ENCODE data around the gene CFC1.
"Not testable (repeated sequence)": the region's sequence is repeated elsewhere in the genome, so short reads cannot be mapped to it uniquely, and the experiment has no call there.

- not testable (repeated sequence) for TF ChIP-seq POLR2A (IDR thresholded peaks at IDR 0.05; ENCODE audit: insufficient read depth in 1 of 2, low read depth in 2 of 2, low read length in 2 of 2); PHB2 (IDR thresholded peaks at IDR 0.05; ENCODE audit: partially characterized antibody); HOXA7 (CRISPR knock-in tag; IDR thresholded peaks at IDR 0.05); KLF16 (CRISPR knock-in tag; IDR thresholded peaks at IDR 0.05); KLF6 (CRISPR knock-in tag; IDR thresholded peaks at IDR 0.05); POLR2AphosphoS5 (IDR thresholded peaks at IDR 0.05; ENCODE audit: low read depth, low read length); ZNF550 (CRISPR knock-in tag; IDR thresholded peaks at IDR 0.05; ENCODE audit: borderline replicate concordance); MXI1 (IDR thresholded peaks at IDR 0.05; ENCODE audit: borderline replicate concordance, low read depth, low read length)
- TF ChIP-seq, protein P1, sequence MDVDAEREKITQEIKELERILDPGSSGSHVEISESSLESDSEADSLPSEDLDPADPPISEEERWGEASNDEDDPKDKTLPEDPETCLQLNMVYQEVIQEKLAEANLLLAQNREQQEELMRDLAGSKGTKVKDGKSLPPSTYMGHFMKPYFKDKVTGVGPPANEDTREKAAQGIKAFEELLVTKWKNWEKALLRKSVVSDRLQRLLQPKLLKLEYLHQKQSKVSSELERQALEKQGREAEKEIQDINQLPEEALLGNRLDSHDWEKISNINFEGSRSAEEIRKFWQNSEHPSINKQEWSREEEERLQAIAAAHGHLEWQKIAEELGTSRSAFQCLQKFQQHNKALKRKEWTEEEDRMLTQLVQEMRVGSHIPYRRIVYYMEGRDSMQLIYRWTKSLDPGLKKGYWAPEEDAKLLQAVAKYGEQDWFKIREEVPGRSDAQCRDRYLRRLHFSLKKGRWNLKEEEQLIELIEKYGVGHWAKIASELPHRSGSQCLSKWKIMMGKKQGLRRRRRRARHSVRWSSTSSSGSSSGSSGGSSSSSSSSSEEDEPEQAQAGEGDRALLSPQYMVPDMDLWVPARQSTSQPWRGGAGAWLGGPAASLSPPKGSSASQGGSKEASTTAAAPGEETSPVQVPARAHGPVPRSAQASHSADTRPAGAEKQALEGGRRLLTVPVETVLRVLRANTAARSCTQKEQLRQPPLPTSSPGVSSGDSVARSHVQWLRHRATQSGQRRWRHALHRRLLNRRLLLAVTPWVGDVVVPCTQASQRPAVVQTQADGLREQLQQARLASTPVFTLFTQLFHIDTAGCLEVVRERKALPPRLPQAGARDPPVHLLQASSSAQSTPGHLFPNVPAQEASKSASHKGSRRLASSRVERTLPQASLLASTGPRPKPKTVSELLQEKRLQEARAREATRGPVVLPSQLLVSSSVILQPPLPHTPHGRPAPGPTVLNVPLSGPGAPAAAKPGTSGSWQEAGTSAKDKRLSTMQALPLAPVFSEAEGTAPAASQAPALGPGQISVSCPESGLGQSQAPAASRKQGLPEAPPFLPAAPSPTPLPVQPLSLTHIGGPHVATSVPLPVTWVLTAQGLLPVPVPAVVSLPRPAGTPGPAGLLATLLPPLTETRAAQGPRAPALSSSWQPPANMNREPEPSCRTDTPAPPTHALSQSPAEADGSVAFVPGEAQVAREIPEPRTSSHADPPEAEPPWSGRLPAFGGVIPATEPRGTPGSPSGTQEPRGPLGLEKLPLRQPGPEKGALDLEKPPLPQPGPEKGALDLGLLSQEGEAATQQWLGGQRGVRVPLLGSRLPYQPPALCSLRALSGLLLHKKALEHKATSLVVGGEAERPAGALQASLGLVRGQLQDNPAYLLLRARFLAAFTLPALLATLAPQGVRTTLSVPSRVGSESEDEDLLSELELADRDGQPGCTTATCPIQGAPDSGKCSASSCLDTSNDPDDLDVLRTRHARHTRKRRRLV (CRISPR knock-in tag; IDR thresholded peaks at IDR 0.05): not testable (repeated sequence)
- TF ChIP-seq, protein P2, sequence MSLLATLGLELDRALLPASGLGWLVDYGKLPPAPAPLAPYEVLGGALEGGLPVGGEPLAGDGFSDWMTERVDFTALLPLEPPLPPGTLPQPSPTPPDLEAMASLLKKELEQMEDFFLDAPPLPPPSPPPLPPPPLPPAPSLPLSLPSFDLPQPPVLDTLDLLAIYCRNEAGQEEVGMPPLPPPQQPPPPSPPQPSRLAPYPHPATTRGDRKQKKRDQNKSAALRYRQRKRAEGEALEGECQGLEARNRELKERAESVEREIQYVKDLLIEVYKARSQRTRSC (CRISPR knock-in tag; IDR thresholded peaks at IDR 0.05; ENCODE audit: low read depth): not testable (repeated sequence)
Observed at GRCh38 chr2:130548418-130548817, 51.0 kb downstream of the CFC1 start.

All from HepG2 (cell line).